ENCODE data around the gene LRRC58. TPM values are rescaled to one million over a fixed set of nuclear protein-coding genes. Genes with fewer than 3 reads are reported as not detected.
"Not testable (repeated sequence)": the region's sequence is repeated elsewhere in the genome, so short reads cannot be mapped to it uniquely, and the experiment has no call there.

Gene LRRC58
- total and polyA plus RNA-seq, 12 donors = 5.8 to 80.4 (median 40.8) TPM

DNA sequence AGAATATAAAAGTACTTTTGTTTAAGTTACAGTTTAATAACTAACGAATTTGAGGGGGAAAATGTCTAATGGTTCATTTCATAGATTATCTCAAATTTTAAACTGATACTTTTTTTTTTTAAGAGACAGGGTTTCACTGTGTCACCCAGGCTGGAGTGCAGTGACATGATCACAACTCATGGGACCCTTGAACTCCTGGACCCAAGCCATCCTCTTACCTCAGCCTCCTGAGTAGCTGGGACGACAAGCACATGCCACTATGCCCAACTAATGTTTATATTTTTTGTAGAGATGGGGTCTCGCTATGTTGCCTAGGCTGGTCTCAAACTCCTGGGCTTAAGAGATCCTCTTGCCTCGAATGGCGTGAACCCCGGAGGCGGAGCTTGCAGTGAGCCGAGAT is 16.5 kb downstream of the LRRC58 start:
- Histone ChIP-seq H3K36me3 (replicated peaks in 1 of 2) (peaks cover 0 to 34% of the 10 kb centered on the region in 2 donors), H3K27ac (no peak overlapping the region), H3K27me3 (no peaks in the 10 kb centered on the region), H3K9me3 (replicated peaks in 1 of 3) (no peaks in the 10 kb centered on the region), H3K4me3 (no peak overlapping the region), H3K4me1 (replicated peaks in 1 of 2) (peaks cover 4 to 10% of the 10 kb centered on the region in 2 donors)
- DNase-seq = no peak
- TF ChIP-seq POLR2A (IDR thresholded peaks at IDR 0.05) = no peak
- TF ChIP-seq, protein P1, sequence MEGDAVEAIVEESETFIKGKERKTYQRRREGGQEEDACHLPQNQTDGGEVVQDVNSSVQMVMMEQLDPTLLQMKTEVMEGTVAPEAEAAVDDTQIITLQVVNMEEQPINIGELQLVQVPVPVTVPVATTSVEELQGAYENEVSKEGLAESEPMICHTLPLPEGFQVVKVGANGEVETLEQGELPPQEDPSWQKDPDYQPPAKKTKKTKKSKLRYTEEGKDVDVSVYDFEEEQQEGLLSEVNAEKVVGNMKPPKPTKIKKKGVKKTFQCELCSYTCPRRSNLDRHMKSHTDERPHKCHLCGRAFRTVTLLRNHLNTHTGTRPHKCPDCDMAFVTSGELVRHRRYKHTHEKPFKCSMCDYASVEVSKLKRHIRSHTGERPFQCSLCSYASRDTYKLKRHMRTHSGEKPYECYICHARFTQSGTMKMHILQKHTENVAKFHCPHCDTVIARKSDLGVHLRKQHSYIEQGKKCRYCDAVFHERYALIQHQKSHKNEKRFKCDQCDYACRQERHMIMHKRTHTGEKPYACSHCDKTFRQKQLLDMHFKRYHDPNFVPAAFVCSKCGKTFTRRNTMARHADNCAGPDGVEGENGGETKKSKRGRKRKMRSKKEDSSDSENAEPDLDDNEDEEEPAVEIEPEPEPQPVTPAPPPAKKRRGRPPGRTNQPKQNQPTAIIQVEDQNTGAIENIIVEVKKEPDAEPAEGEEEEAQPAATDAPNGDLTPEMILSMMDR (IDR thresholded peaks at IDR 0.05) = no peak
- intact Hi-C loops (cut with DNase I) = no loop called here
- 96 to 97% (median 97%) methylated on average over 8 of the region's 8 CpGs for WGBS, 4 donors

DNA sequence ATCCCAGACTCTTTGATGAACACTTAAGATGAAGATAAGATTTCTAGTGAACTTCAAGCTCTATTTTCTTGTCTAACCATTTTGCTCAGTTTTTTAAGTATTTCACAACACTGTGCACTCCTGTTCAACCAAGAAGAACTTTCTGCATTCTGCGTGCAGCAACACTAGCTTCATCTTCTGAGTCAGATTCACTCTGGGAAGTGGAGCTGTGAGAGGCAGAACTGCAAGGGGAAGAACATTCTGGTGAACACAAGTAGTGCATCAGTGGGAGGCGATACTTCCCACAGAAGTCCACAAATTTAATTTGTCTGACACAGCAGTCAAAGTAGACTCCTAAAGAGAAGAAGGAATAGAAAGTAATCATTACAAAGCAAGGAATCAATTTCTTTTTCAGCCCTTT is 18.1 kb downstream of the LRRC58 start:
- intact Hi-C loops (cut with DNase I) = no loop called here
- Histone ChIP-seq H3K27ac (no peak overlapping the region), H3K36me3 (replicated peaks in 1 of 2) (peaks cover 0 to 34% of the 10 kb centered on the region in 2 donors), H3K4me1 (replicated peaks in 1 of 2) (peaks cover 4% of the 10 kb centered on the region in 2 donors), H3K27me3 (no peaks in the 10 kb centered on the region), H3K9me3 (replicated peaks in 1 of 3) (no peaks in the 10 kb centered on the region), H3K4me3 (no peak overlapping the region)
- DNase-seq = no peak
- TF ChIP-seq POLR2A (IDR thresholded peaks at IDR 0.05) = no peak
- TF ChIP-seq, protein P1 (IDR thresholded peaks at IDR 0.05) = no peak
- 90 to 96% (median 94%) methylated on average over 2 of the region's 2 CpGs for WGBS, 4 donors

DNA sequence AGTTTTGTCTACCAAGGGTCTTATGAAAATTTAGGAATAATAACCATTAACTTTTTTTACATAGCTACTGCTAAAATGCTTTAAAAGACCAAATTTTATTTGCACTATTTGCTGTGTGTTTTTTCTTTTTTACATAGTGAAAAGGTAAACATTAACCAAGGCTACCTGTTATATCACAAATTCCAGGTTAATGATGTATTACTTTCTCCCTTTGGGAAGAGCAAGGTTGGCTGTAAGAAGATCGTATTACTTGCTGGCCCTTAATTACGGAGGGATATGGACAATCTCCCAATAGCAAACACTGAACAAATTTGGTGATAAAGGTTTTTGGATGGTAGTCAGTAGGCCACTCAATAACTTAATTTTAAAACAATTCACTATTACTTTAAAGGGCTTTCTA is 22.4 kb downstream of the LRRC58 start:
- Histone ChIP-seq H3K27me3 (no peaks in the 10 kb centered on the region), H3K9me3 (replicated peaks in 1 of 3) (no peaks in the 10 kb centered on the region), H3K27ac (no peak overlapping the region), H3K4me1 (replicated peaks in 1 of 2) (no peaks in the 10 kb centered on the region), H3K4me3 (no peak overlapping the region), H3K36me3 (replicated peaks in 1 of 2) (peaks cover 0 to 20% of the 10 kb centered on the region in 2 donors)
- no peak for TF ChIP-seq POLR2A (IDR thresholded peaks at IDR 0.05)
- TF ChIP-seq, protein P1 (IDR thresholded peaks at IDR 0.05) = no peak
- WGBS, 4 donors = 94 to 99% (median 98%) methylated on average over 2 of the region's 2 CpGs
- intact Hi-C loops (cut with DNase I) = no loop called here
- DNase-seq = no peak

DNA sequence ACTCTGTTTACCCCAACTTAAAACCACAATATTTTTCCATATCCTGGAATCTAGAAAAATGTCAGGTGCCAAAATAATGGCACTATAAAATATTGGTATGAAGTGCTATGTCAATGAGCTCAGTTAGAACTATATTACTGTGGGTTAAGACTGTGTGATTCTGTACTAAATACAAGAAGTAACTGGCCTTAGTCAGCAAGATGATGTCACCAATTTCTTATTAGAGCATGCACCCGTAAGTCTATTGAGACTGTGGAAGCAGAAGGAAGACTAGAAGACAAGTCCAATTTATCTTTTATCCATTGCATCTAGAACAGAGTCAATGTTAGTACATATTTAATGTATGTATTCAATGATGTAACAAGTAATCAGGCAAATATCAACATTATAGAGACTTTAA is 25.0 kb downstream of the LRRC58 start:
- intact Hi-C loops (cut with DNase I) = no loop called here
- peaks cover 0 to 3% of the 10 kb centered on the region in 2 donors for H3K36me3 ChIP-seq (replicated peaks in 1 of 2)
- no peaks in the 10 kb centered on the region for H3K9me3 ChIP-seq (replicated peaks in 1 of 3)
- TF ChIP-seq POLR2A (IDR thresholded peaks at IDR 0.05) = no peak
- TF ChIP-seq, protein P1 (IDR thresholded peaks at IDR 0.05) = no peak
- no peak overlapping the region for H3K27ac ChIP-seq
- no peak overlapping the region for H3K4me3 ChIP-seq
- no peak for DNase-seq
- H3K27me3 ChIP-seq = no peaks in the 10 kb centered on the region
- WGBS, 4 donors = 38 to 71% (median 49%) methylated on average over 1 of the region's 1 CpG
- H3K4me1 ChIP-seq (replicated peaks in 1 of 2) = no peaks in the 10 kb centered on the region

DNA sequence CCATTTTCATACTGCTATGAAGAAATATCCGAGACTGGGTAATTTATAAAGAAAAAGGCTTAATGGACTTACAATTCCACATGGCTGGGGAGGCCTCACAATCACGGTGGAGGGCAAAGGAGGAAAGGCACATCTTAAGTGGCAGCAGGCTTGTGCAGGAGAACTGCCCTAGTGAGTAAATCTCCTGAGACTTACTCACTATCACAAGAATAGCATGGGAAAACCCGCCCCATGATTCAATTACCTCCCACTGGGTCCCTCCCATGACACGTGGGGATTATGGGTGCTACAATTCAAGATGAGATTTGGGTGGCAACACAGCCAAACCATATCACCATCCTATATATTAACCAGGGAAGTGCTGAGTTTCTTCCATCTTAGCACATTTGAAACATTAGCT is 25.4 kb downstream of the LRRC58 start:
- H3K27me3 ChIP-seq; H3K27ac ChIP-seq; DNase-seq; H3K4me1 ChIP-seq (replicated peaks in 1 of 2); H3K9me3 ChIP-seq (replicated peaks in 1 of 3); H3K36me3 ChIP-seq (replicated peaks in 1 of 2); intact Hi-C loops (cut with DNase I); H3K4me3 ChIP-seq: not testable (repeated sequence)
- 89 to 94% (median 92%) methylated on average over 4 of the region's 4 CpGs for WGBS, 4 donors

Data from adrenal gland (tissue), 12 donors.